ENCODE measurements around the gene HMCES.

The HMCES gene

DNA sequence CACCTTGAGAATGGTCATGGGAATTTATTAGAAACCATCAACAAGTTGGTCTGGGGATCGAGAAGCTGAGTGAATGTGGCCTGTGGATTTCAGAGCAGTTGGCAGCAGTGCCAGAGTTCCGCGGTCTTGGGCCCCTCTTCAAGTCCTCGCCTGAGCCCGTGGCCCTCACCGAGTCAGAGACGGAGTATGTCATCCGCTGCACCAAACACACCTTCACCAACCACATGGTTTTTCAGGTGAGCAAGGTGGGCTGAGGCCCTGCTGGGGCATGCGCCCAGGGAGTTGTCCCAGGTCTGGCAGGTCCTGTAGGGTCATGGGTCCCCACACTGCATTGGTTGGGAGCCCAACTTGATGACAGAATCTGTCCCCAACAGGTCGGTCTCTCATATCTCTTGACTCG, 7.0 kb upstream of the HMCES start:
- DNase-seq: no peak
- TF ChIP-seq GATA1 (IDR thresholded peaks at IDR 0.05; ENCODE audit: low read depth, low read length) (no peak), POLR2A (IDR thresholded peaks at IDR 0.05; ENCODE audit: low read length) (no peak)

DNA sequence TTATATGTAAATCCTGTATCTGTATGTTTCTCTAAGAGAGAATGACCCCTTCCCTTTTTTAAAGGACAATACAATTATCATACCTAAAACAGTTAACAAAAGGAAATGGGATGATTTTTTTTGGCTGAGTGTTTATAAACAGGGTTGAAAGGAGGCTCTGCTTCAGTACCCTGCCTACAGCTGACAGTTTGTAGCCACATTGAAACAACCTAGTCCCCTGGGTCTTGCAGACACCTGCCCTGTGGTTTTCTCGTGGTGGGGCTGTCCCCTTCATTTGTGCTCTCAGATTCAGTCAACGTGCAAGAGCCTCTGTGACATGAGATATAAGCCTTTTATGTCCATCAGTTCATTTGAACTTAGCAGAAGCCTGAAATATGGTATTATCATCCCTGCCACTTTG, 2.3 kb upstream of the HMCES start:
- no peak for DNase-seq
- TF ChIP-seq POLR2A (IDR thresholded peaks at IDR 0.05; ENCODE audit: low read length) (no peak), GATA1 (IDR thresholded peaks at IDR 0.05; ENCODE audit: low read depth, low read length) (no peak)

GRCh38 chr3:129277829-129278271, 820 bp upstream of the HMCES start:
- peak; percentile 48 to 53 for DNase-seq
- no peak for TF ChIP-seq POLR2A (IDR thresholded peaks at IDR 0.05; ENCODE audit: low read length)
- TF ChIP-seq GATA1 (IDR thresholded peaks at IDR 0.05; ENCODE audit: low read depth, low read length): no peak

GRCh38 chr3:129278966-129279906, 566 bp downstream of the HMCES start:
- DNase-seq: peak; percentile 71 to 78
- TF ChIP-seq GATA1 (IDR thresholded peaks at IDR 0.05; ENCODE audit: low read depth, low read length) (no peak), POLR2A (IDR thresholded peaks at IDR 0.05; ENCODE audit: low read length) (peak; percentile 23)

- no peak for DNase-seq
- TF ChIP-seq GATA1 (IDR thresholded peaks at IDR 0.05; ENCODE audit: low read depth, low read length) (no peak), POLR2A (IDR thresholded peaks at IDR 0.05; ENCODE audit: low read length) (no peak)
These were observed 1.5 kb downstream of the HMCES start for GRCh38 chr3:129280183-129280582.

DNA sequence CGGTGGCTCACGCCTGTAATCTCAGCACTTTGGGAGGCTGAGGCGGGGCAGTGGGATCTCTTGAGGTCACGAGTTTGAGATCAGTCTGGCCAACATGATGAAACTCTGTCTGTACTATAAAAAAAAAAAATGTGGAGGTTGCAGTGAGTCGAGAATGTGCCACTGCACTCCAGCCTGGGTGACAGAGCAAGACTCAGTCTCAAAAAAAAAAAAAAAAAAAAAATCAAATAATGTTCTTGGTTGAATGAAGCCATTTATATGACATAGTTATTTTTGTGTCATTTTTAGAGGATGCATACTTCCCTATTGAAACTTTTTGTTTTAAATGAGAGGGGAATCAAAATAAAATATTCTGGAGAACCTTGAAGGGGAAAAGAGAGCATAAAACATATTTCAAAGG, 3.1 kb downstream of the HMCES start:
- TF ChIP-seq GATA1 (IDR thresholded peaks at IDR 0.05; ENCODE audit: low read depth, low read length) (no peak), POLR2A (IDR thresholded peaks at IDR 0.05; ENCODE audit: low read length) (no peak)
- DNase-seq: no peak

GRCh38 chr3:129282727-129283327, 4.2 kb downstream of the HMCES start:
- no peak for DNase-seq

GRCh38 chr3:129286081-129286480, 7.4 kb downstream of the HMCES start:
- TF ChIP-seq GATA1 (IDR thresholded peaks at IDR 0.05; ENCODE audit: low read depth, low read length): no peak
- no peak for TF ChIP-seq POLR2A (IDR thresholded peaks at IDR 0.05; ENCODE audit: low read length)
- no peak for DNase-seq

More at GRCh38 chr3:129282727-129283327, 4.2 kb downstream of the HMCES start:
- TF ChIP-seq POLR2A (IDR thresholded peaks at IDR 0.05; ENCODE audit: low read length) (no peak), GATA1 (IDR thresholded peaks at IDR 0.05; ENCODE audit: low read depth, low read length) (no peak)

- DNase-seq: peak; percentile 63 to 78
- TF ChIP-seq POLR2A (IDR thresholded peaks at IDR 0.05; ENCODE audit: low read length): no peak
- TF ChIP-seq GATA1 (IDR thresholded peaks at IDR 0.05; ENCODE audit: low read depth, low read length): no peak
These were observed 9.8 kb downstream of the HMCES start for GRCh38 chr3:129288446-129288845.

GRCh38 chr3:129289201-129289921, 10.7 kb downstream of the HMCES start:
- DNase-seq: peak; percentile 45 to 51
- TF ChIP-seq POLR2A (IDR thresholded peaks at IDR 0.05; ENCODE audit: low read length): no peak
- TF ChIP-seq GATA1 (IDR thresholded peaks at IDR 0.05; ENCODE audit: low read depth, low read length): no peak

DNA sequence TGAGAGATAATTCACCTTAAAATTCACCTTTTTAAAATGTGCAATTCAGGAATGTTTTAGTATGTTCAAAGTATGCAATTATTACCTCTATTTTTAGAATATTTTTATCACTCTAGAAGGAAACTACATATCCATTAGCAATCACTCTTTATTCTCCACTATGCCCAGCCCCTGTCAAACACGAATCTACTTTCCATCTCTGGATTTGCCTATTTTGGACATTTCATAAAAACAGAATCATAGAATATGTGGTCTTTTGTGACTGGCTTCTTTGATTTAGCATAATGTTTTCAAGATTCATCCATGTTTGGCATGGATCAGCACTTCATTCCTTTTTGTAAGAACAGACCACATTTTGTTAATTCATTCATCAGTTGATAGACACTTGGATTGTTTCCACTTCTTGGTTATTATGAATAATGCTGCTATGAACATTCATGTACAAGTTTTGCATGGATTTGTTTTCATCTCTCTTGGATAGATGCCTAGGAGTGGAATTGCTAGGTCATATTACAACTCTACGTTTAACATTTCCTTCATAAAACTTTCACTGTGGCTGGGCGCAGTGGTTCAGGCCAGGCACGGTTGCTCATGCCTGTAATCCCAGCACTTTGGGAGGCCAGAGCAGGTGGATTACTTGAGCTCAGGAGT, 12.7 kb downstream of the HMCES start:
- DNase-seq: no peak
- TF ChIP-seq POLR2A (IDR thresholded peaks at IDR 0.05; ENCODE audit: low read length): no peak
- TF ChIP-seq GATA1 (IDR thresholded peaks at IDR 0.05; ENCODE audit: low read depth, low read length): no peak

DNA sequence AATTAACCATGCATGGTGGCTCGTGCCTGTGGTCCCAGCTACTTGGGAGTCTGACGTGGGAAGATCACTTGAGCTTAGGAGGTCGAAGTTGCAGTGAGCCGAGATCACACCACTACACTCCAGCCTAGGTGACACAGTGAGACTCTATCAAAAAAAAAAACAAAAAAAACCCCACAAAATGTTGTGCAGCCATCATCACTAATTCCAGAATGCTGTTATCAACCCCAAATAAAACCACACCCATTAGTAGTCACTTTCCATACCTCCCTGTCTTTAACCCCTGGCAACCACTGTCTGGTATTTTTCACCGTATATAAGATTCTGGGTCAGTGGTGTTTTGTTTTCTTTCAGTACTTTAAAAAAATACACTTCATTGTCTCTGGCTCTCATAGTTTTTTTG, 16.6 kb downstream of the HMCES start:
- TF ChIP-seq POLR2A (IDR thresholded peaks at IDR 0.05; ENCODE audit: low read length): no peak
- TF ChIP-seq GATA1 (IDR thresholded peaks at IDR 0.05; ENCODE audit: low read depth, low read length): no peak
- peak in 1 of 2 experiments; percentile 19 for DNase-seq

GRCh38 chr3:129304146-129304961, 25.7 kb downstream of the HMCES start:
- no peak for TF ChIP-seq POLR2A (IDR thresholded peaks at IDR 0.05; ENCODE audit: low read length)
- TF ChIP-seq GATA1 (IDR thresholded peaks at IDR 0.05; ENCODE audit: low read depth, low read length): no peak

More at GRCh38 chr3:129304146-129304961, 25.7 kb downstream of the HMCES start:
- DNase-seq: no peak

All from erythroblast (primary cell).